NCI-H510A treated with DMSO at 0.1 percent for 48 hours (cell line): Measurements from ENCODE around the gene CNEP1R1.
"Not testable (repeated sequence)": the region's sequence is repeated elsewhere in the genome, so short reads cannot be mapped to it uniquely, and the experiment has no call there.

Source experiments
- DNase-seq: peaks from one replicate; lab custom pipeline; 2025; lab: John Stamatoyannopoulos, UW

CNEP1R1 gene, protein sequence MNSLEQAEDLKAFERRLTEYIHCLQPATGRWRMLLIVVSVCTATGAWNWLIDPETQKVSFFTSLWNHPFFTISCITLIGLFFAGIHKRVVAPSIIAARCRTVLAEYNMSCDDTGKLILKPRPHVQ

DNA sequence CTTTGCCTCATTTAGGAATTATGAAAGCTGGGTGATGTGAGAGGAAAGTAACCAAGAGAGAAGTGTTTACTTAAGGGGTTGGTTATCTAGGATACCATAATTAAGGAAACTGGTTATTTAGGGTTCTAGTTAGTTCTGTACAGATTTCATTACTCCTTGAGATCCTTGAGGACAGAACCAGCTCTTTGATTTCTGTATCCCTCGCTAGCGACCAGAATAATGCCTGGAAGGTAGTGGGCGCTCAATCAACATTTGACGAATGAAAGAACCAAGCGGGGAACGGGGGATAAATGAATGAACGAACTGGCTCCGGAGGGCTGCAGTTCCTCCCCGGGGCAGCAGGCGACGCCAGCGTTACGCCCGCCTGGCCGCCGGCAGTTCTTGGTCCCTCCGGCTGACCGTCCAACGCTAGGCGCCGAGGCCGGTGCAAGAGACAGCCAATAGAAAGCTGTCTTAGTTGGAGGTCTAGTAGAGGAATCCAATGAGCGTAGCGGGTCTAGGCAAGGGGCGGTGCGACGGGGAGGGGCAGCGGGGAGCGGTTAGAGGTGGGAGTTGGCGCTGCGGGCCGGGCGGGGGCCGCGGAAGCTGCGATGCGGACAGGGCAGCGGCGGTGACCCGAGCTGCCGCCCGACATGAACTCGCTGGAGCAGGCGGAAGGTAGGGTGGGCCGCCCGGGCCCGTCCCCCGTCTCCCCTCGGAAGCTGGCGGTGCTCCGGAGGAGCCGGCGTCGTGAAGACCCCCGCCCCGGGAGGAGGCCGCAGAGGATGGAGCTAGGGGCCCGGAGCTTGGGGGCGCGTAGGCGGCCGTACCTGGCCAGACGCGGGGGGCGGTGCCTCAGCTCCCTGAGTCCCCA, at the start of gene CNEP1R1:
Gene CNEP1R1, plus strand, starts transcription at position 542 of the 853 bp plus-strand sequence. Its CDS starts 91 bp downstream, at position 633.
- peak; percentile 93 for DNase-seq

DNA sequence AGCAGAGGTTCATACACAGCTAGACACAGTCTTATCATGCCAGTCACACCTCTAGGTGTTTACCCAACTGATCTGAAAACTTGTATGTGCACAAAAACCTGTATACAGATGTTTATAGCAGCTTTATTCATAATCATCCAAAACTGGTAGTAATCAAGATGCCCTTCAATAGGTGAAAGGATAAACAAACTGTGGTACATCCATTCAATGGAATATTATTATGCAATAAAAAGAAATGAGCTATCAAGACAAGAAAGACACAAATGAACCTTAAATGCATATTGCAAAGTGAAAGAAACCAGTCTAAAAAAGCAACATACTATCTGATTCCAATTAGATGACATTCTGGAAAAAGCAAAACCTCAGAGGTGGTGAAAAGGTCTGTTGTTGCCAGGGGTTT, 47.6 kb upstream of the CNEP1R1 start:
- DNase-seq = no peak

DNA sequence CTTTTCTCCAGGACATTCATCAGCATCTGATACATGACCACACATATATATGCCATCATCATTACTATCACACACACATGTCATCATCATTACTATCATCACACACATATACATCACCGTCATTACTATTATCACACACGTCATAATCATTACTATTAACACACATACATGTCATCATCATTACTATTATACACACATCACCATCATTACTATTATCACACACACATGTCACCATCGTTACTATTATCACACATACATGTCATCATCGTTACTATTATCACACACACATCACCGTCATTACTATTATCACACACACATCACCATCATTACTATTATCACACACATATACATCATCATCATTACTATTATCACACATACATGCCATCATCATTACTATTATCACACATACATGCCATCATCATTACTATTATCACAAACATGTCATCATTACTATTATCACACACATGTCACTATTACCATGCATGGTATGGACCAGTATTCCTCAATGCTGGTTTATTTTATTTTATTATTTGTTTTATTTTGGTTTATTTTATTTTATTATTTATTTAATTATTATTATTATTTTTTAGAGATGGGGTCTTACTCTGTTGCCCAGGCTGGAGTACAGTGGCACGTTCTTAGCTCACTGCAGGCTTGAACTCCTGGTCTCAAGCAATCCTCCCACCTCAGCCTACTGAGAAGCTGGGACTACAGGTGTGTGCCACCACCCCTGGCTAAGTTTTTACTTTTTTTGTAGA, 46.3 kb upstream of the CNEP1R1 start:
- no peak for DNase-seq

DNA sequence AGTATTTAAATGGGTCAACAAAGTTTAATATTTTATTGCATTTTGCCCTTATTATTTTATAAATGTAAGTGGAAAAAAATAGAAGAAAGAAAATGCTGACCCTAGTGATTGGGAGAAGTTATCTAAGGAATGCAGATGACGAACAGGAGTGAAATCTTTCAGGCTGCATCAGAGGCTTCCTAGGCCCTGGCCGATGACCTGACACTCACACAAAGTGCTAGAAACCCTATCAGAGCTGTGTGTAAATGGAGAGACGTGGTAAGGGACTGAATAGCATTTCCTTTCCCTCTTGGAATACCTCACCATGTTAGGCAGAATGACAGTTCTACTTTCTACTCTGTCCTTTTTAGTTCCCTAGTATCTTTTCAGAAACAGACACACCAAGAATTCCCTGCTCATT, 44.9 kb upstream of the CNEP1R1 start:
- DNase-seq = no peak

DNA sequence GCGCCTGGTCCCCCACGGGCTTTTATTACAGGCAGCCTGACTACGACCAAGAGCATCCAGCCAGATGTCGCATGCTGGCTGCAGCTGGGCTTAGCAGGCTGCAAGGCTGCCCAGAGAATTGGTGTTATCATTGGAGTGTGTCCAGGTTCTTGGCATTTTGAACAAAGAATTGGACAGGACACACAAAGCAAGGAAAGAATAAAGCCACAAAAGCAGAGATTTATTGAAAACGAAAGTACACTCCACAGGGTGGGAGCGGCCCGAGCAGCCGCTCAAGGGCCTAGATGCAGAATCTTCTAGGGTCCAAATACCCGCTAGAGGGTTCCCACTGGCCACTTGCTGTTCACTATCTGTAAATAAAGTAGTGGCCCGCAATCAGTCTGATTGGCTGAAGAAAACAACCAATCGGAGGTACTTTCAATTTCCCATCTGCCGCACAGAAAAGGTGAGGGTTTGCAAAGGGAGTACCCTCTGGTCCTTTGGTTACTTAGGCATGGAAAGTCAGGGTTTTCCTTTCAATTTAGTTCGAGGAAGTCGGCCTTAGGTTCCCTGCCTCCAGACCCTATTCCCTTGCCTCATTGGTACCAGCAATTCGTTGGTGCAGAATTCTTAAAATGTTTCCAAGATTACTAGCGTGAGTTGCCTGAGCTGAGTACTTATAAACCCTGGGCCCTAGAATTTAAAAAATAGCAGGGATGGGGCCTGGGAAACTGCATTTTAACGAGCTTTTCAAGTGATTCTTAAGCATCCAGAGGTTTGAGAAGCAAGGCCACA, 38.5 kb upstream of the CNEP1R1 start:
- DNase-seq = no peak

DNA sequence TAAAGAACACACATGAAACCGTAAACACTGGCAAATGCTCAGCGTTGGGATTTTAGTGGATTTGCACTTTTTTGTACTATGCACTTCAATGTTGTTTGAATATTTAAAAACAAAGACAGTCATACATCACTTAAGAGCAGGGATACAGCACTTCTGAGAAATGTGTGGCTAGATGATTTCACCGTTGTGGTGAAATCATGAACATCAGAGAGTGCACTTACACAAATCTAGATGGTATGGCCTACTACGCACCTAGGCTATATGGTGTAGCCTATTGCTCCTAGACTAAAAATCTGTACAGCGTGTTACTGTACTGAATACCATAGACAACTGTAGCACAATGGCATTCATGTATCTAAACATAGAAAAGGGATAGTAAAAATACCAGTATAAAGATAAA, 37.6 kb upstream of the CNEP1R1 start:
- DNase-seq = no peak

DNA sequence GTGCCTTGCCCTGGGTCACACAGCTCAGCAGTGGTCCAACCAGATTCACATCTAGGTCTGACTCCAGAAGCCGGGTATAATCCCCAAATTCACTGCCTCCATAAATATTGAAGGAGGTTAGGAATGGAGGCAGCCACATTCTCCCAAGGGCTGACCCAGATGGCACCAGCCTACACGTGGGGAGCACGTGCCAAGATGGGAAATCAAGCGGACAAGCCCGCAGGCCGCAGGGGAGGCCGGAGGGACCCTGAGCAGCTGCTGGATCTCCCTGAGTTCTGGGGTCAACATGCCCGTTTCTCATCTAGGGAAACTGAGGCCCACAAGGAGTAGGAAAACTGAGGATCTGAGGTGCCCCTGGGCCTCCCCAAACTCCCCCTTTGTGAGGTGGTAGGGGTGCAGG, 32.2 kb upstream of the CNEP1R1 start:
- DNase-seq = no peak

DNA sequence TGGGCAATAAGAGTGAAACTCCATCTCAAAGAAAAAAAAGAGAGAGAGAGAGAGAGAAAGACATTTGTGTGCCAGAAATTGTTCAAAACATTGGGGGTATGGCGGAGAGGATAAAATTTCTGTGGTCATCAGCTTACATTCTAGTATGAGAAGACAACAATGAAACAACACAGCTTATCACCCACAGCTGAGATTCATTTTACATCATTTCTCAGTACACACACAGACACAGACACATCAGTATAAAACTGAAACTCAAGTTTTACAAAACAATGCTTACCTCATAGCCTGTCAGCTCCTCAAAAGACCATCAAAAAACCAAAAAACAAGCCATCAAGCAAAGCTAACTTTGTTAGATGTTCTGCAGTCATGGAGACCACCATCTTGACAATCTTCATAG, 31.4 kb upstream of the CNEP1R1 start:
- DNase-seq = no peak

DNA sequence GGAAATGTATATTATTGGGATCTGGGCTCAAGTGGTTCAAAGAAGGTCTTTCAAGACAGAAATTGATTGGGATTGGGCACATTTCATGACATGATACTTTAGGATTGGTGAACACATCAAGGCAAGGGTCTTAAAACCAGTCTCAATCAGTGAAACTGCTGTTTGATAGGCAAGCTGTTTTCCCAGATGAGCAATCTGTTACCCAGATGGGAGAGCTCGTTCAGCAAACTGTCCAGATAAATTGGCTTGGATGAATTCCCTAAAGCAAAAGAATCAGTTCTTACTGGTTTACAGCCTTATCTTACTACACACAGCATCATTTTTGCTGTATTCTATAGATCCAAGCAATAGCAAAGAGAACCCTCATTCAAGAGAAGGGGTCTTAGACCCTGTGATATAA, 31.0 kb upstream of the CNEP1R1 start:
- no peak for DNase-seq

DNA sequence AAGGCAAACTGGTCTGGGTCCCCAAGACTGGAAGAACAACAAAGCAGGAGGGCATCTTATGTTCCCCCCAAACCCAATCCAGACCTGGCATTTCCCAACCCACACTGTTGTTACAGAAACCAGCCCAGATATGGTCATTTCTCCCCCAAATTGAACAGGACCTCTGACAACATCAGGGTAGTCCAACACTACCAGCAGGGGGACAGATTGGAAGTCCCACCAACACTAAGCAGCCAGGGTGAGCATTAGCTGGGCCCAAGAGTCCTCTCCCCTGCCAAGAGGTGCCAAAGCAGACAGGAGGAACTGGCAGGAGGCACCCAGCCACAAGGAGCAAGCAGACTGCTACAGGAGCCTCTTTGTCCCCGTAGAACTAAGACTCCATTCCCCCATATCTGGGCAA, 29.3 kb upstream of the CNEP1R1 start:
- DNase-seq = no peak

DNA sequence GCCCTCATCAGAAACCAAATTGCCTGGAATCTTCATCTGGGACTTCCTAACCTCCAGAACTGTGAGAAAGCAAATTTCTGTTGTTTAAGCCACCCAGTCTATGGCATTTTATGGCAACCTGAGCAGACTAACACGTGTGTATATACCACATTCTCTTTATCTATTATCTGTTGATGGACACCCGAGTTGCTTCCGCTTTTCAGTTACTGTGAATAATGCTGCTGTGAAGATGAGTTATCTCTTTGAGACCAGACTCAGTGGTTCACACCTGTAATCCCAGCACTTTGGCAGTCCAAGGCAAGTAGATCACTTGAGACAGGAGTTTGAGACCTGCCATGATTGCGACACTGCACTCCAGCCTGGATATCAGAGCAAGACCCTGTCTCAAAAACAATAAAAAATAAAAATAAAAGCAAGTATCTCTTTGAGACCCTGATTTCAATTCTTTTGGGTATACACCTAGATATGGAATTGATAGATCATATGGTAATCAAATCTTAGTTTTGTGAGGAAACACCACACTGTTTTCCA, 27.2 kb upstream of the CNEP1R1 start:
- DNase-seq = no peak

DNA sequence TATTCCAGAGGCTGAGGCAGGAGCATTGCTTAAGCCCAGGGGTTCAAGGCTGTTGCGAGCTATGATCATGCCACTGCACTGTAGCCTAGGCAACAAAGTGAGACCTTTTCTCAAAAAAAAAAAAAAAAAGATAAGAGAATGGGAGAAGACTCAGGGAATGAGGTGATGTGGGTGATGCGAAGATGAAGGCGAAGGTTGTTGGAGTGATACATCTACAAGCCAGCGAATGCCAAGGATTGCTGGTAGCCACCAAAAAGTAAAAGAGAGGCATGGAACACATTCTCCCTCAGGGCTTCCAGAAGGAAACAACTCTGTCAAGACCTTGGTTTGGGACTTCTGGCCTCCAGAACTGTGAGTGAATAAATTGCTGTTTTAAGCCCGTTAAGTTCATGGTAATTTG, 26.0 kb upstream of the CNEP1R1 start:
- no peak for DNase-seq

DNA sequence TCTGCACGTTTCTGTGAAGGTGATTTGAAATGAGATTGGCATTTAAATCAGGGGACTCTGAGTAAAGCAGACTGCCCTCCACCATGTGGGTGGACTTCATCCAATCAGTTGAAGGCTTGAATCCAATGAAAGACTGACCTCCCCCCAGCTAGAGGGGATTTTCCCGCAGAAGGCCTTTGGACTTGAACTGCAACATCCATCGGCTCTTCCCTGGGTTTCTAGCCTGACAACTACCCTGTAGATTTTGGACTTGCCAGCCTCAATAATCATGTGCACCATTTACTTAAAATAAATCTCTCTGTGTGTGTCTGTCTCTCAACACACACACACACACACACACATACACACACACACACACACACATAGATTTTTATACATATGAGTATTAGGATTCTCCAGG, 23.9 kb upstream of the CNEP1R1 start:
- DNase-seq = no peak

DNA sequence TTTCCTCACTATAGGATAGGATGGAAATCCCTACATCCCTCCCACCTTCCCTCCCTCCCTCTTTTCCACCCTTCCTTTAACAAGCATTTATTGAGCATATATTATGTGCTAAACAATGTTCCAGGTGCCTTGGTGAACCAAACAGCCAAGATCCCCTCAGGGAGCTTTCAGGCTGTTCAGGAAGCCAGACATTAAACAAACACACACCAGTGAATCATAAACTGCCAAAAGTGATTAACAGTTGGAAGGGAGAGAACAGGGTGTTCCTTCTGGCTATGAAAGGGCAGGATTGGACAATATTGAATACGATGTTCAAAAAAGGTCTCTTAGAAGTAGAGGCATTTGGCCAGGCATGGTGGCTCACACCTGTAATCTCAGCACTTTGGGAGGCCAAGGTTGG, 22.8 kb upstream of the CNEP1R1 start:
- DNase-seq = no peak

DNA sequence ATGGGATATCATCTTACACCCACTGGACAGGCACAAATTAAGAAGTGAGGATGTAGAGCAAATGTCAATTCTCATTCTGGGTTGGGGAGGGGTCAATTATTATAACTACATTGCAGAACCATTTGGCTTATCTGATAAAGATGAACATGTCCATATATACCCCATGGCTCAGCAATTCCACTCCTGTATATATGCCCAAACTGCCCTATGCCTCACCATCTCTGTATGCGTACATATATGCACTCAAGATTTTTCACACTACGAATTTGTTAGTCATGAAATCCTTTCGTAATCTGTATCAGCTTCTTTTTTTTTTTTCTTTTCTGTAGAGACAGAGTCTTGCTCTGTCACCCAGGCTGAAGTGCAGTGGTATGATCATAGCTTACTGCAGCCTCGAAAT, 20.8 kb upstream of the CNEP1R1 start:
- no peak for DNase-seq

DNA sequence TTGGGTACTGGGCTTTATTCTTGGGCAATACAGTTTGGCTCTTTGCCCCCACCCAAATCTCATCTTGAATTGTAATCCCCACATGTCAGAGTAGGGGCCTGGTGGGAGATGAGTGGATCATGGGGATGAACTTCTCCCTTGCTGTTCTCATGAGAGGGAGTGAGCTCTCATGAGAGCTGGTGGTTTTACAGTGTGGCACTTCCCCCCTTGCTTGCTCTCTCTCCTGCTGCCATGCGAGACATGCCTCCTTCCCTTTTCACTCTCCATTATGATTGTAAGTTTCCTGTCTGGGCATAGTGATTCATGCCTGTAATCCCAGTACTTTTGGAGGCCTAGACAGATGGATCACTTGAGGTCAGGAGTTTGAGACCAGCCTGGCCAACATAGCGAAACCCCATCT, 18.1 kb upstream of the CNEP1R1 start:
- no peak for DNase-seq

DNA sequence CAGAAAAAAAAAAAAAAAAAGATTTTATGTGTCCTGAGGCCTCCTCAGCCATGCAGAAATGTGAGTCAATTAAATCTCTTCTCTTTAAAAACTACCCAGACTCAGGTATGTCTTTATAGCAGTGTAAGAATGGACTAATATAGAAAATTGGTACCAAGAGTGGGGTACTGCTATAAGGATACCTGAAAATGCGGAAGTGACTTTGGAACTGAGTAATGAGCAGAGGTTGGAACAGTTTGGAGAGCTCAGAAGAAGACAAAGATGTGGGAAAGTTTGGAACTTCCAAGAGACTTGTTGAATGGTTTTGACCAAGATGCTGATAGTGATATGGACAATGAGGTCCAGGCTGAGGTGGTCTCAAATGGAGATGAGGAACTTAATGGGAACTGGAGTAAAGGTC, 17.3 kb upstream of the CNEP1R1 start:
- DNase-seq = no peak

DNA sequence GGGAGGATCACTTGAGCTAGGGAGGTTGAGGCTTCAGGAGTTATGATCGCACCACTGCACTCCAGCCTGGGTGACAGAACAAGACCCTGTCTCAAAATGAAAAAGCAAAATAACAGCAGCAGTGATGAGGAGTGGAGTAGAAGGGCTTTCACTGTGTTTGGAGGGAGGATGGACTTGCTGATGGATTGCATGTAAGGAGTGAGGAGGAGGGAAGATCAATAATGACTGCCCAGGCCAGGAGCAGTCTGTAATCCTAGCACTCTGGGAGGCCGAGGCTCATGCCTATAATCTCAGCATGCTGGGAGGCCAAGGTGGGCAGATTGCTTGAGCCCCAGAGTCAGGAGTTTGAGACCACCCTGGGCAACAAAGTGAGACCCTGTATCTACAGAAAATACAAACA, 14.8 kb upstream of the CNEP1R1 start:
- DNase-seq = no peak

DNA sequence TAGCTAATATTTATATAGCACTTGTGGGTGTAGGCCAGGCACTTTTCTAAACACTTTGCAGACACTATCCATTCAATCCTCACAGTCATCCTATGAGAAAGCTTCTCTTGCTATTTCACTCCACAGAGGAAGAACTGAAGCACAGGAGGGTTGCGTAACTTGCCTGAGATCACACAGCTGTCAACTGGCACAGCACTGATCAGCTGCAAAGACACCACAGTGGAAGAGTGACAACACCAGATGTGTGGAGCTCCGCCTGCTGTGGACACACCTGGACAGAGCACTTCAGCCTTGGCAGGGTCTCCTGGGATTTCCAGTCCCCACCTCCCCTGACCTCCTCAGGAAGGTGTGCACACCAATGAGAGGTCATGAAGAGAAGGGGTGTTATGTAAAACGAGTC, 13.3 kb upstream of the CNEP1R1 start:
- no peak for DNase-seq

DNA sequence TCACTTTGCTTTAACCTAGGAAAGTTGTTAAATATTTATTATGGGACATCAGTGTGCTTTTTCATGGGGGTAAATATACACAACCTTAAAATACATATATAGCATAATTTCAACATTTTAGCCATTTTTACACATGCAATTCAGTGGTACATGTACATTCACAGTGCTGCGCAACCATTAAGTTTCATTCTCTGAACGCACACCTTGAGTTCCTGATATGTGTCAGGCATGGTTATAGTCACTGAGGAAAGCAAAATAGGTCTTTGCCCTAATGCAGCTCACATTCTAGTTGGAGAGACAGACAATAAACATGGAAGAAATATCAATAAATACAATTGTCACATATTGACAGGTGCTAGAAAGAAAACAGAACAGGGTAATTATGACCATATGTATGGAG, 12.8 kb upstream of the CNEP1R1 start:
- no peak for DNase-seq

DNA sequence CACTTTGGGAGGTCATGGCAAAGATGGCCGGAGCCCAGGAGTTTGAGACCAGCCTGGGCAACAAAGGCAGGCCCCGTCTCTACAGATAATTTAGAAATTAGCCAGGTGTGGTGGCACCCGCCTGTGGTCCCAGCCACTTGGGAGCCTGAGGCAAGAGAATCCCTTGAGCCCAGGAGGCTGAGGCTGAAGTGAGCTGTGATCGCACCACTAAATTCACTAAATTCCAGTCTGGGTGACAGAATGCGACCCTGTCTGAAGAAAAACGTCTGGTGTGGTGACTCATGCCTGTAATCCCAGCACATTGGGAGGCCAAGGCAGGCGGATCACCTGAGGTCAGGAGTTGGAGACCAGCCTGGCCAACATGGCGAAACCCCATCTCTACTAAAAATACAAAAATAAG, 10.8 kb upstream of the CNEP1R1 start:
- DNase-seq = not testable (repeated sequence)

DNA sequence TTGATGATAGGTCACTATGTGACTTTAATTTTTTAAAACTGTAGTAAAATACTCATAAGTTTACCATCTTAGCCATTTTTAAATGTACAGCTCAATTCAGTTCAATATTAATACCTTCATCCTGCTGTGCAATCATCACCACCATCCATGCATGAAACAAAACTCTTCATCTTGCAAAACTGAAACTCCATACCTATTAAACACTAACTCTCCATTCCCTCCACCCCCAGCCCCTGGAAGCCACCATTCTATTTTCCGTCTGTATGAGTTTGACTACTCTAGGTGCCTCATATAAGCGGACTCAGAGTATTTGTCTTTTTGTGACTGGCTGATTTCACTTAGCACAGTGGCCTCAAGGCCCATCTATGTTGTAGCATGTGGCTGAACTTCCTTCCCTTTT, 9.4 kb upstream of the CNEP1R1 start:
- DNase-seq = no peak
